AG04449 (cell line): Measurements from ENCODE around the gene OR7G1.

Experiments
- CTCF ChIA-PET: fragments of 350-600 bp; formaldehyde crosslinking; extraction: SDS; loops from one replicate; lab custom pipeline; 2021; ENCODE audit warnings: antibody characterized with exemption; lab: Yijun Ruan, JAX
- POLR2A ChIA-PET: fragments of 400-600, 350-600 bp; formaldehyde crosslinking; extraction: SDS; loops from one replicate; lab custom pipeline; 2020; ENCODE audit warnings: antibody characterized with exemption, inconsistent platforms; lab: Yijun Ruan, JAX
- DNase-seq: peaks from one replicate; pipeline ENCODE4 v3.0.0-alpha.2; 2010; ENCODE audit warnings: low read depth, low spot score
- H3K4me3 ChIP-seq: 2 replicates; pipeline ENCODE4 v1.5.1; 2011; ENCODE audit warnings: low read depth, mild to moderate bottlenecking, control low read depth, low read length
- CTCF ChIP-seq: IDR thresholded peaks from one replicate; pipeline ENCODE4 v1.5.1; 2011; ENCODE audit warnings: mild to moderate bottlenecking, moderate library complexity, low read length, control low read depth, inconsistent platforms; ENCODE audit not compliant: insufficient read depth; ENCODE audit errors: missing control alignments

The OR7G1 gene

GRCh38 chr19:9116547-9116946 is 984 bp upstream of the OR7G1 start:
- CTCF ChIA-PET = no interaction called here
- no peak overlapping the region for H3K4me3 ChIP-seq
- TF ChIP-seq CTCF = no peak
- POLR2A ChIA-PET = no interaction called here
- DNase-seq = no peak

- no peak overlapping the region for H3K4me3 ChIP-seq
- no peak for TF ChIP-seq CTCF
- no peak for DNase-seq
- CTCF ChIA-PET = no interaction called here
- POLR2A ChIA-PET = no interaction called here
These were observed 5.6 kb downstream of the OR7G1 start for GRCh38 chr19:9109959-9110358.

- no peak within 1 kb of the TSS for H3K4me3 ChIP-seq
- CTCF ChIA-PET = no interaction called here
- POLR2A ChIA-PET = no interaction called here
- no peak for TF ChIP-seq CTCF
- DNase-seq = no peak
These were observed 8.2 kb downstream of the OR7G1 start, which contains the start of gene OR7G2 for GRCh38 chr19:9107375-9107774. Gene OR7G2 (minus strand): TSS chr19:9107475. CDS start chr19:9103243, 4,232 bp downstream.

GRCh38 chr19:9086761-9087160 is 28.8 kb downstream of the OR7G1 start, which contains the start of gene OR1M1:
Gene OR1M1 (plus strand): TSS chr19:9087061. CDS start chr19:9093245, 6,184 bp downstream.
- H3K4me3 ChIP-seq = no peak within 1 kb of the TSS
- ChIA-PET POLR2A (no interaction called here), CTCF (no interaction called here)
- TF ChIP-seq CTCF = no peak
- DNase-seq = no peak

GRCh38 chr19:9078651-9079050 is 36.9 kb downstream of the OR7G1 start:
- no peak for TF ChIP-seq CTCF
- DNase-seq = no peak
- CTCF ChIA-PET = no interaction called here
- H3K4me3 ChIP-seq = no peak overlapping the region
- POLR2A ChIA-PET = no interaction called here

- ChIA-PET CTCF (no interaction called here), POLR2A (no interaction called here)
- no peak for TF ChIP-seq CTCF
These were observed 38.7 kb downstream of the OR7G1 start for GRCh38 chr19:9076901-9077300.

More at GRCh38 chr19:9076901-9077300, 38.7 kb downstream of the OR7G1 start:
- no peak for DNase-seq
- H3K4me3 ChIP-seq = no peak overlapping the region
